Activated naive CD8-positive, alpha-beta T cell (primary cell): ENCODE measurements around the gene MINAR1.

ENCODE experiments used
- H3K27ac Mint-ChIP-seq: one replicate; pipeline ENCODE4 v1.8.0; 2021; ENCODE audit warnings: mixed read lengths
- H3K27me3 Mint-ChIP-seq: one replicate; pipeline ENCODE4 v1.8.0; 2021; ENCODE audit warnings: mixed read lengths
- H3K36me3 Mint-ChIP-seq: one replicate; pipeline ENCODE4 v1.8.0; 2021; ENCODE audit warnings: mixed read lengths
- H3K4me1 Mint-ChIP-seq: one replicate; pipeline ENCODE4 v1.8.0; 2021; ENCODE audit warnings: low read depth, mixed read lengths
- H3K4me3 Mint-ChIP-seq: one replicate; pipeline ENCODE4 v1.8.0; 2021; ENCODE audit warnings: mild to moderate bottlenecking, mixed read lengths
- H3K9me3 Mint-ChIP-seq: one replicate; pipeline ENCODE4 v1.8.0; 2021; ENCODE audit warnings: low read depth, mixed read lengths

The MINAR1 gene, protein sequence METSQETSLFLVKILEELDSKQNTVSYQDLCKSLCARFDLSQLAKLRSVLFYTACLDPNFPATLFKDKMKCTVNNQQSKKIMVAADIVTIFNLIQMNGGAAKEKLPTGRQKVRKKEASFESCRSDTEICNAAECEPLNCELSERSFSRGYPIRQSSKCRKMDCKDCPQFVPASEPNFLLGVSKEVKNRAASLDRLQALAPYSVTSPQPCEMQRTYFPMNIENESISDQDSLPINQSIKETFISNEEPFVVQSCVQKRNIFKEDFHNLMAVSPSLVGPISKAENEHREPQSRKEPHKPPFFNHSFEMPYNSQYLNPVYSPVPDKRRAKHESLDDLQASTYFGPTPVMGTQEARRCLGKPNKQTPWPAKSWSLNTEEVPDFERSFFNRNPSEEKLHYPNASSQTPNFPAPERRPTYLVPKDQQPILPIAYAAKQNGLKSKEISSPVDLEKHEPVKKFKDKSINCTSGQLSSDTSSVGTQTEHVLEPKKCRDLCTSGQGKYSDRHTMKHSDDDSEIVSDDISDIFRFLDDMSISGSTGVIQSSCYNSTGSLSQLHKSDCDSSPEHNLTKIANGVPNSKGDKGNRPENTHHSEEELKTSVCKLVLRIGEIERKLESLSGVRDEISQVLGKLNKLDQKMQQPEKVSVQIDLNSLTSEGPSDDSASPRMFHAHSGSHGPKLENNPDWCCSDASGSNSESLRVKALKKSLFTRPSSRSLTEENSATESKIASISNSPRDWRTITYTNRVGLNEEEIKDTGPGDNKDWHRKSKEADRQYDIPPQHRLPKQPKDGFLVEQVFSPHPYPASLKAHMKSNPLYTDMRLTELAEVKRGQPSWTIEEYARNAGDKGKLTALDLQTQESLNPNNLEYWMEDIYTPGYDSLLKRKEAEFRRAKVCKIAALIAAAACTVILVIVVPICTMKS

GRCh38 chr15:79431636-79432344 is at the start of gene MINAR1:
Gene MINAR1 (plus strand): TSS chr15:79432336. CDS start chr15:79456148, 23,812 bp downstream.
- Mint-ChIP-seq H3K36me3 (no peaks in the 10 kb centered on the region), H3K4me3 (peak within 1 kb of the TSS; percentile 48), H3K9me3 (no peaks in the 10 kb centered on the region), H3K4me1 (peaks cover 10% of the 10 kb centered on the region), H3K27ac (no peak within 1 kb of the TSS), H3K27me3 (peaks cover 43% of the 10 kb centered on the region)

DNA sequence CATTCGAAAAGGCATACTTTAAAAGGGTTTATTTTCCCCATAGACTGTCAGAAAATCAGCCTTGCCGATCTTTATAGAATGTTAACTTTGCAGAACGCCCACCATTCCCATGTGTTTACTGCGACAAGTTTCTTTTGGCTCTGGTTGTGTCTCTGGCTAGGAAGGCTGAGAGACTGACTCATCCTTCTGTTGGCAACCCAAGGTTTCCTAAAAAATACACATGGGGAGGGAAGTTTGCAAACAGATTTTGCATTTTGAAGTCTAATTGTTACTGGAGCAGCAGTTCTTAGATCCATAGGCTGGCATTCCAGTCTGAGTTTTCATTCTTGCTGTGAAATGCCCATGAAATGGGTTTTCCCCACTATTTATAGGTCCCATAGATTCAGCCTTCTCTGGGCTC is 37.9 kb upstream of the MINAR1 start:
- Mint-ChIP-seq H3K4me1 (no peaks in the 10 kb centered on the region), H3K27ac (no peak overlapping the region), H3K4me3 (no peak overlapping the region)

GRCh38 chr15:79396850-79397249 is 35.3 kb upstream of the MINAR1 start:
- Mint-ChIP-seq H3K4me3 (no peak overlapping the region), H3K9me3 (no peaks in the 10 kb centered on the region), H3K27me3 (no peaks in the 10 kb centered on the region), H3K4me1 (no peaks in the 10 kb centered on the region), H3K36me3 (peaks cover 22% of the 10 kb centered on the region), H3K27ac (no peak overlapping the region)

More for the DNA sequence above, 37.9 kb upstream of the MINAR1 start:
- Mint-ChIP-seq H3K9me3 (no peaks in the 10 kb centered on the region), H3K27me3 (no peaks in the 10 kb centered on the region), H3K36me3 (peaks cover 27% of the 10 kb centered on the region)

DNA sequence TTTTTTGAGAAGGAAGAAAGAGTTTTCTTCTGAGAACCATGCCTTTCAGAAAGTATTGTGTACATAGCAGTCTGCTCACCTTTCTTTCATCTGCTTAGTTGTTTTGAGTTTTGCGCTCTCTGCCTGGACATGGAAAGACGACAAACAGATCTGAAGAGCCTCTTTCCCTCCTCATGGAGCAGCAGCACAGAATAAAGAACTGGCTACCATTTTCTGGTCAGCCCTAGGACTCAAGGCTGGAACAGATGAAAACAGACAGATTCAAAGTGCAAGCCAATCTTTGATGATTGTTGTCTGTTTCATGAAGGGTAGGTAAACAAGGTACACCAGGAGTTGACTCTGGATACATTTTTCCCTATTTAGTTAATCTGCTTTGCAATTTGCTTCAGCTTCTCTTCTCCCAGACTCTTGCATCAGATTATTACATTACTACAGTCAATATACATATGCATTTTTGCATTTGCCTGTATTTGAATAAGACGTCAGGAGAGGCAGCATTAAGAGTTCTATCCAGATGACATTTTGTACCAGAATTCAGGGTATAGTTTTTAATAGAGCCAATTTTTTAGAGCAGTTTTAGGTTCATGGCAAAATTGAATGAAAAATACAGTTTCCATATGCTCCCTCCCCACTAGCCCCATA is 34.7 kb upstream of the MINAR1 start:
- no peak overlapping the region for H3K4me3 Mint-ChIP-seq
- H3K9me3 Mint-ChIP-seq = no peaks in the 10 kb centered on the region
- H3K27ac Mint-ChIP-seq = no peak overlapping the region
- H3K36me3 Mint-ChIP-seq = peaks cover 21% of the 10 kb centered on the region
- no peaks in the 10 kb centered on the region for H3K4me1 Mint-ChIP-seq
- H3K27me3 Mint-ChIP-seq = no peaks in the 10 kb centered on the region

- no peak overlapping the region for H3K27ac Mint-ChIP-seq
- H3K9me3 Mint-ChIP-seq = no peaks in the 10 kb centered on the region
- peaks cover 17% of the 10 kb centered on the region for H3K36me3 Mint-ChIP-seq
- no peaks in the 10 kb centered on the region for H3K4me1 Mint-ChIP-seq
- no peaks in the 10 kb centered on the region for H3K27me3 Mint-ChIP-seq
- H3K4me3 Mint-ChIP-seq = no peak overlapping the region
Observed at GRCh38 chr15:79399606-79400005, 32.5 kb upstream of the MINAR1 start.

DNA sequence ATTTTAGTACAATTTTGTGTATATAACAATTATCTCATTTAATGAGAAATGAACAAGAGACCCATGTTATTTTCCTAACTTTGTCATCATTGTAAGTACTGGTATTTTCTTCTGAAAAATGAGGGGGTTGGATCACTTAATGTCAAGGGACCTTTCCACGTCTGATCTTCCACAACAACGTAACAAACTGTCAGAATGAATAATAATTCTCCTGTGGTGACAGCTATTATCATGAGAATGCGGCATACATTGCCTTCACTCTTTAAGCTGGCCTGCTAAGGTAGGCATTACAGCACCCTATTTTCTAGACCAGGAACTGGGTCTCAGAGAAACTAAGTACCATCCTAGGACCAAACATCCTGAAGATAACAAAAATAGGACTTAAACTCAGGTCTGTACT is 31.5 kb upstream of the MINAR1 start:
- Mint-ChIP-seq H3K27me3 (no peaks in the 10 kb centered on the region), H3K36me3 (peaks cover 17% of the 10 kb centered on the region), H3K27ac (no peak overlapping the region)

GRCh38 chr15:79401301-79401700 is 30.8 kb upstream of the MINAR1 start:
- Mint-ChIP-seq H3K36me3 (peaks cover 17% of the 10 kb centered on the region), H3K4me1 (no peaks in the 10 kb centered on the region), H3K4me3 (no peak overlapping the region), H3K9me3 (no peaks in the 10 kb centered on the region), H3K27ac (no peak overlapping the region), H3K27me3 (no peaks in the 10 kb centered on the region)

More for the DNA sequence above, 31.5 kb upstream of the MINAR1 start:
- H3K9me3 Mint-ChIP-seq = no peaks in the 10 kb centered on the region
- no peaks in the 10 kb centered on the region for H3K4me1 Mint-ChIP-seq
- H3K4me3 Mint-ChIP-seq = no peak overlapping the region

DNA sequence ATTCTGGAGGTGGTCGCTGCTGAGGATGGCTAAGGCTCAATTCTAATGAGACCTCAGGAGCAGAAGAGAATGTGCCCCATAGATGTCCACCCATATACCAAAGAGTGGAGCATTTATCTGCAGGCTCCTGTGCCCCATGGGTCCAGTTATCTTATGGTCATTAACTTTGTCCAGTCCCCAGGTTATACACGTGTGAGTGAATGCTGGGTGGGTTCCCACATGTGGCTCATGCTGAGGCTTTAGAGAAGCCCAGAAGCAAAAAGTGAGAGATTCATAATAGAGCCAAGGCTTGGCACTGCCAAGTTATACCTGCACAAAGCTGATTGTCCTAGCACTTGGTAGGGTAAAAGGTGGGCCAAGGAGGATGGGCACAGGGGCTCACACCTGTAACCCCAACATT is 30.0 kb upstream of the MINAR1 start:
- no peaks in the 10 kb centered on the region for H3K27me3 Mint-ChIP-seq
- H3K4me1 Mint-ChIP-seq = no peaks in the 10 kb centered on the region
- no peak overlapping the region for H3K27ac Mint-ChIP-seq
- H3K4me3 Mint-ChIP-seq = no peak overlapping the region
- no peaks in the 10 kb centered on the region for H3K9me3 Mint-ChIP-seq
- H3K36me3 Mint-ChIP-seq = peaks cover 17% of the 10 kb centered on the region

DNA sequence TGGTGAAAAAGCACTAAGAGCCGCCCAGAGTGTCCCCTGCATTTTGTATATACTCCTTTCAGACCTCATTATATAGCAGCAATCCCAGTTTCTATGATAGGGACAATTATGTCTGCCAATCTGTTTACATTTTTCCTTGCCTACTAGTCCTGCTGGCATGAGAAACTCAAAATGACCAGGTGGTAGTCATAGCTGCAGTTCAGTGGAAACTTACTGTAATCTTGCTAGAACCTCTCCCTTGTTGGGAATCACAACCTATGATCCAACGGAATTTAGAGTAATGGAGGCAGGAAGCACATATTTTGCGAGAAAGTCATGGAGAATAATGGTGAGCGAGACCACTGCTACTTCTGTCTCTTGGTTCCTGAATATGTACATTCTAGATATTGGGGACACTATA is 28.6 kb upstream of the MINAR1 start:
- Mint-ChIP-seq H3K27me3 (no peaks in the 10 kb centered on the region), H3K4me3 (no peak overlapping the region), H3K27ac (no peak overlapping the region), H3K36me3 (peaks cover 11% of the 10 kb centered on the region), H3K4me1 (no peaks in the 10 kb centered on the region), H3K9me3 (no peaks in the 10 kb centered on the region)

DNA sequence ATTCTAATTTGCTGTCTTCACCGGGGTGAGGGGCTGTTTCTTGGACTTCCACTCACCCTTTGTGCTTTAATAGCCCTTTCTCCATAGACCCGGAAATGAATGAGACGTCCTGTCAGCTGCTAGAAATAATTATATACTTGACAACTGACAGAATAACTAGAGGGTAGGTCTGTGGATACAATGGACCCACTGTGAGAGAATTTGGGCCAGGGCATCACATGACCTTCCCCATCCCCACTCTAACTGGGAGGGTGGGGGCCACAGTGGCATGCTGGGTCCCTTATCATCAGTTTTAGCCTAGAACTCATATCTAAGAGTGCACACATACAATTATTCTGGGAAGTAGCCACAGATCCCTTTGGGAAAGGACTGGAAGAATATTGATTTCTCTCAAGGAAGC is 25.9 kb upstream of the MINAR1 start:
- H3K27ac Mint-ChIP-seq = no peak overlapping the region
- H3K36me3 Mint-ChIP-seq = no peaks in the 10 kb centered on the region
- no peak overlapping the region for H3K4me3 Mint-ChIP-seq
- H3K9me3 Mint-ChIP-seq = no peaks in the 10 kb centered on the region
- H3K4me1 Mint-ChIP-seq = no peaks in the 10 kb centered on the region
- no peaks in the 10 kb centered on the region for H3K27me3 Mint-ChIP-seq

DNA sequence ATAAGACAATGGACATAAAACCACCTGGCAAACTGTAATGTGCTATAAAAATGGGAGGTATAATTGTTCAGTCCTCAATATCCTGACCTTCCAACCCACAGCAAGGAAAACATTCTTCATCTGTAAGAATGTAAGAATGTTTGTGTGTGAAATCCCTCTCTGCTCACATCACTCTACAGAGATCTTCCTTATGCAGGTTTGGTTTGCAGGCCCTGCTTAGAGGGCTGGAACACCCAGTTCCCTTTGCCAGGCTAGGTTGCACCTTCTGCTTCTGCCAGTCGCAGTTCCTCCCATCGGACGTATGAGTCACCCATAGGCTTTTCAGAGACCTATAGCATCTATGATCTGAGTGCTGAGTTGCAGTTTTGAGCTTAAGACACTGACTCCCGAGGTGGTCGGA is 24.1 kb upstream of the MINAR1 start:
- no peaks in the 10 kb centered on the region for H3K4me1 Mint-ChIP-seq
- H3K36me3 Mint-ChIP-seq = peaks cover 9% of the 10 kb centered on the region
- no peak overlapping the region for H3K4me3 Mint-ChIP-seq
- H3K27ac Mint-ChIP-seq = no peak overlapping the region
- no peaks in the 10 kb centered on the region for H3K27me3 Mint-ChIP-seq
- no peaks in the 10 kb centered on the region for H3K9me3 Mint-ChIP-seq

GRCh38 chr15:79410237-79410636 is 21.9 kb upstream of the MINAR1 start:
- H3K4me1 Mint-ChIP-seq = no peaks in the 10 kb centered on the region
- H3K36me3 Mint-ChIP-seq = peaks cover 16% of the 10 kb centered on the region
- H3K27me3 Mint-ChIP-seq = no peaks in the 10 kb centered on the region
- no peak overlapping the region for H3K4me3 Mint-ChIP-seq
- H3K27ac Mint-ChIP-seq = no peak overlapping the region
- H3K9me3 Mint-ChIP-seq = no peaks in the 10 kb centered on the region

- Mint-ChIP-seq H3K4me1 (no peaks in the 10 kb centered on the region), H3K36me3 (peaks cover 21% of the 10 kb centered on the region), H3K27ac (no peak overlapping the region), H3K27me3 (no peaks in the 10 kb centered on the region), H3K9me3 (no peaks in the 10 kb centered on the region), H3K4me3 (no peak overlapping the region)
Observed at GRCh38 chr15:79412010-79412409, 20.1 kb upstream of the MINAR1 start.

DNA sequence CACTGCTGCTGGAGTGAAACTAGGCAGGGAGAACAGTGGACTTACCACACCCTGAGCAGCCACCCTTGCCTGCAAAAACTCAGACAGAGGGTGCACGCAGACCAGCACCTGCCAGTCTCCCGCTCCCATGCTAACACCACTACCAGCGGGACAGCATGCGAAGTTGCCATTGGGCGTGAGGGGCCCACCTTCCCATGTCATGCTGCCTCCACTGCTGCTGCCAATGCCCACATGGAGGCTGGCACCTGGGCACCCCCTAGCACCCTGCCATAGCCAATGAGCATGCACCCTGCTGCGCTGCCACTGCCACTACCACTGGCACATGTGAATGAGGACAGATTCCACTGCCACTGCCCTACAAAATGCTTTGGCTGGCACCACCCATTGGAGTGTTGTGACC is 19.7 kb upstream of the MINAR1 start:
- no peak overlapping the region for H3K27ac Mint-ChIP-seq

More for the DNA sequence above, 19.7 kb upstream of the MINAR1 start:
- Mint-ChIP-seq H3K9me3 (no peaks in the 10 kb centered on the region), H3K4me3 (no peak overlapping the region), H3K36me3 (peaks cover 21% of the 10 kb centered on the region), H3K27me3 (no peaks in the 10 kb centered on the region), H3K4me1 (no peaks in the 10 kb centered on the region)
